Pancreas (tissue), 10 donors: ENCODE data around the gene HMGB3. TPM values are rescaled to one million over a fixed set of nuclear protein-coding genes. Genes with fewer than 3 reads are reported as not detected.

Experiments
- ATAC-seq, 4 donors: fragments of 200-7000 bp; cut with Tn5 transposase; one replicate each; pipeline versions ENCODE4 v1.8.0 to v1.9.1; 2020; ENCODE audit warnings: mild to moderate bottlenecking in 4 of 4, moderate library complexity in 4 of 4
- DNase-seq, 6 donors: peaks; one replicate each; pipeline ENCODE4 v3.0.0-alpha.2; 2020
- FAIRE-seq: peaks from 2 replicates; lab custom pipeline; 2012; peaks lifted over from hg19 to GRCh38; lab: Jason Lieb, UNC
- H3K27ac ChIP-seq, 4 donors: fragments of 200-600 bp; sonication (generic); 1 replicate in 3 of 4; 2 replicates in 1 of 4; pipeline versions ENCODE4 v1.5.0 to v1.8.0; 2020
- H3K27me3 ChIP-seq, 4 donors: fragments of 200-600 bp; one replicate each; pipeline ENCODE4 v1.8.0; 2021
- H3K36me3 ChIP-seq, 3 donors: fragments of 200-600 bp; sonication (generic) in 1 of 3; one replicate each; pipeline versions ENCODE4 v1.5.0 to v1.8.0; 2020 to 2021
- H3K4me1 ChIP-seq, 3 donors: fragments of 200-600 bp; one replicate each; pipeline ENCODE4 v1.8.0; 2021
- H3K4me3 ChIP-seq, 4 donors: fragments of 200-600 bp; sonication (generic) in 2 of 4; one replicate each; pipeline versions ENCODE4 v1.5.0 to v1.8.0; 2020 to 2021
- H3K9me3 ChIP-seq, 4 donors: fragments of 200-600 bp; one replicate each; pipeline ENCODE4 v1.8.0; 2021
- CTCF ChIP-seq, 4 donors: fragments of 200-600 bp; sonication (generic) in 3 of 4; IDR thresholded peaks; one replicate each; pipeline versions ENCODE4 v1.5.0 to v1.8.0; 2021; ENCODE audit warnings: antibody characterized with exemption in 4 of 4
- WGBS, 2 donors: extraction: QIAGEN DNeasy Blood & Tissue Kit; methylation state at CpG; one replicate each; pipeline ENCODE4 v1.1.7; 2013; 5-methylcytosine and 5-hydroxymethylcytosine counted together
- intact Hi-C, 3 donors: fragments of 100-400 bp; cut with DNase I; formaldehyde crosslinking; loops; one replicate each; pipeline versions ENCODE4 v1.11.1 to v1.14.2; 2022
- polyA plus RNA-seq, 2 donors: library from polyadenylated mRNA; stranded (reverse); fragments of 200-250 nt; gene quantifications; one replicate each; pipeline ENCODE4 v1.2.3, GENCODE V29; 2013
- total RNA-seq, 6 donors: library from RNA; stranded (reverse); fragmentation: NEBNext Ultra II Directional in 4 of 6; extraction: Animal tissue kit (Norgen Biotek cat#: 25700) in 4 of 6; gene quantifications; one replicate each; pipeline versions ENCODE4 v1.2.1 to v1.2.4, GENCODE V29; 2021 to 2023
- donor health status: healthy with polysubstance abuse.
- donor health status: DM: no; HTN: no; CAD: no; lungs with moderate emphysema.
- donor health status: DM: no; HTN: no; CAD: no.
- donor health status: control.
- donor health status: control.
- donor health status: Bipolar disorder and iron deficiency.
- donor health status: DM: yes; HTN: yes; CAD: no.
- donor health status: DM: no; HTN: no; CAD: no.
- donor health status: DM: no; HTN: no; CAD: no.
- donor health status: DM: yes; HTN: yes; CAD: no.

The HMGB3 gene
- total and polyA plus RNA-seq, 8 donors, result 3.9 to 17.4 (median 7.7) TPM

GRCh38 chrX:150975655-150976390, 7.3 kb upstream of the HMGB3 start:
- H3K27me3 ChIP-seq, result no peaks in the 10 kb centered on the region
- ATAC-seq (no peak), FAIRE-seq (no peak), DNase-seq (no peak)
- no peak for TF ChIP-seq CTCF (IDR thresholded peaks at IDR 0.05)
- H3K4me3 ChIP-seq, result no peak overlapping the region
- H3K36me3 ChIP-seq, result no peaks in the 10 kb centered on the region
- WGBS, 2 donors, result 47 to 56% methylated on average over 33 of the region's 33 CpGs
- no peak overlapping the region for H3K27ac ChIP-seq
- no peaks in the 10 kb centered on the region for H3K9me3 ChIP-seq
- H3K4me1 ChIP-seq, result no peaks in the 10 kb centered on the region
- intact Hi-C loops, result no loop called here

DNA sequence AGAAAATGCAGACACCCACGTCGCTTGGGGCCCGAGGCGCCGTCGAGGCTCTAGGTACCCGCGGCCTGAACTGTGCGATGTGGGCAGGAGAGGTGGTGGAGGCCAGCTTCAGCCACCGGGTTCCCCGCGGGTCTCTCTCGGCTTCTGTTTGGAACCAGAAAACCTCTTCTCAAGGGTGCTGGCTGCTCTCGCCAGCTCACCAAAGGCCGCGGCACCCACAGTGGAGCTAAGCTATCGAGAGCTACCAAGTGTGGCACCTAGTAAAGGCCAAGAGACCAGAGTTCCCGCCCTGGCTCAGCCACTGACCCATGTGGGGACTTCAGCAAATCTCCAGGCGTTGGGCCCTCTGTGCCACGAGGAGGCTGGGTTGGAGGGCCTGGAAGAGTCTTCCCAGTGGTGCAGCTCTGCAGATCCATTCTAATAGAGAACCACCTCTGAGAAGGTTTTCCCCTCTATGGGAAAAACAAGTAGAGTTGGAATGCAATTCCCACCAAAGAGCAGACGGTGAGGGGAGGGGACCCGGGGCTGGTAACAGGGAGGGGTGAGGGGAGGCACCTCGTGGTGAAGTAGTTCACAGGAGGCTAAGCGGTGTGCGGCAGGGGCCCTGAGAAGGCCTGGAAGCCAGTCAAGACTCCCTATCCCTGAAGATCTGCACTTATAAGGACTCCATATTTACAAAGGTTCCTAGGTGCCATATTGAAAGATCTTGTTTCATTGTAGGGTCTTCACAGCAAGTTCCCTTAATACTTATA, 5.5 kb upstream of the HMGB3 start:
- no peaks in the 10 kb centered on the region for H3K27me3 ChIP-seq
- FAIRE-seq, result no peak
- no peak for TF ChIP-seq CTCF (IDR thresholded peaks at IDR 0.05)
- H3K4me1 ChIP-seq, result no peaks in the 10 kb centered on the region
- H3K36me3 ChIP-seq, result no peaks in the 10 kb centered on the region
- no peak for ATAC-seq
- intact Hi-C loops, result no loop called here
- no peak overlapping the region for H3K27ac ChIP-seq
- WGBS, 2 donors, result 85 to 88% methylated on average over 25 of the region's 25 CpGs
- no peak overlapping the region for H3K4me3 ChIP-seq
- no peaks in the 10 kb centered on the region for H3K9me3 ChIP-seq
- no peak for DNase-seq

DNA sequence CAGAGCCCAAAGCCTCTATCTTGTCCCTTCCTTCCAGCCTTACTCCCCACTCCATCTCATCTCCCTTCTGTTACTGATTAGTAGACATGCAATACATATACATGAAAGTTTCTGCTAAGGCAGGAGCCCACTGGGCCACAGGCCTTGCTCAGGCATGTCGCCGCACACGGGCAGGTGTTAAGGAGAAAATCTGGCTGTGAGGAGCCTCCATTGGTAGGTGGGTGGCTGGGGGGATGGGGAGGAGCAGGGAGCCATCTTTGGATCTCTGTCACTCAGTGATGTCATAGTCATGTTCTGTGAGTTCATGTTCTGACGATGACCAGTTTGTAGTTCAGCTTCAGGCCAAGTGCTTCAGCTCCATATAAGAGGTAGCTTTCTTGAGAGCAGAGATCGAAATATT, 2.9 kb upstream of the HMGB3 start:
- H3K4me1 ChIP-seq, result no peaks in the 10 kb centered on the region
- WGBS, 2 donors, result 93 to 95% methylated on average over 5 of the region's 5 CpGs
- H3K4me3 ChIP-seq, result no peak overlapping the region
- no peak for TF ChIP-seq CTCF (IDR thresholded peaks at IDR 0.05)
- no peak overlapping the region for H3K27ac ChIP-seq
- intact Hi-C loops, result no loop called here
- no peaks in the 10 kb centered on the region for H3K36me3 ChIP-seq
- H3K9me3 ChIP-seq, result no peaks in the 10 kb centered on the region
- DNase-seq (no peak), FAIRE-seq (no peak), ATAC-seq (no peak)
- no peaks in the 10 kb centered on the region for H3K27me3 ChIP-seq

DNA sequence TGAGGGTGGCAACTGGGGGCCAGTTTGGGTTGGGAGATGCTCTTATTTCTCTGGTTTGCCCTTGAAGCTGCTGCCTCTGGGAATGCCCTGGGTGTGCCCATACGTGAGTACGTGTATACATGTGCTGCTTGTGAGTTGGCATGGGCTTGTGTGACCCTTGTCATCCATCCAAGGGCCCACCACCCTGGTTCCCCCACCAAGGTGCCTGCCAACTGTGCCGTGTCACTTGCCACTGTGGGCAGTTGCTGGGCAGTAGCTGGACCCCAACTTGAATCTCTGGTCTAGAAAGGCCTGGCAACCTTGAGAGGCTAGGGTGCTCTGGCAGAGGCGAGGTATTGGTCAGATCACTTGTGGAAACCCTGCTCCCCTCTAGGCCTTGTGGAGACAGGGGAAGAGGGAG, 2.4 kb upstream of the HMGB3 start:
- Histone ChIP-seq H3K9me3 (no peaks in the 10 kb centered on the region), H3K36me3 (no peaks in the 10 kb centered on the region), H3K4me1 (no peaks in the 10 kb centered on the region), H3K27me3 (no peaks in the 10 kb centered on the region), H3K27ac (no peak overlapping the region), H3K4me3 (no peak overlapping the region)
- 90 to 93% methylated on average over 4 of the region's 4 CpGs for WGBS, 2 donors
- no peak for TF ChIP-seq CTCF (IDR thresholded peaks at IDR 0.05)
- ATAC-seq (no peak), FAIRE-seq (no peak), DNase-seq (no peak)
- intact Hi-C loops, result no loop called here
